ENCODE results near the gene OSBPL2.

The OSBPL2 gene

DNA sequence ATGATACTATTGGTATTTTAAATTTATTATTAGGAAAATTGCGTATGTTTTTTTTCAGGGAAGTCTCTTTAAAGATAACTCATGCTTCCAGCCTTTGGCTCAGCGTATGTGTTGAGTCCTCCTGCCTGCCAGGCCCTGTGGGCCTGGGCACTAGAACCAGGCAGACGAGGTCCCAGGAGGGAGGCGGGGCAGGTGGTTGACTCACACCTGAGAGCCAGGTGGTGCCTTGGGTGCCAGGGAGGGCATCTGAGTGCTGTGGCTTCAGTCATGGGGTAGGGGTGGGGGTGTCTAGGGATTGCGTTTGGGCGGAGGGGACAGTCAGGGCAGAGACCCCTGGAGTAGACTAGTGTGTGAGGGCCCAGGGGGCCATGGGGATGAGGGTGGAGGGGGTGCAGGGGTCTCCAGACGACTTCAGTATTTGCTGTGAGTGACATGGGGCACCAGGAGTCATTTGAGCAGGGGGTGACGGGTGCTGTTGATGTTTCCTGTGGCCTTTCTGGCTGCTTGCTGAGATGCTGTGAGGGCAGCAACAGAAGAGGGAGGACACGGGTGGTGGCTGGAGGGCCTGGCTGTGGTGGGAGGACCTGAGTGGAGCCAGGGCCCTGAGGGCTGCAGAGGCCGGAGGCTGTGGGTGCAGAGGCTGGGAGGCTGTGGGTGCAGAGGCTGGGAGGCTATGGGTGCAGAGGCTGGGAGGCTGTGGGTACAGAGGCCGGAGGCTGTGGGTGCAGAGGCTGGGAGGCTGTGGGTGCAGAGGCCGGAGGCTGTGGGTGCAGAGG is 49.6 kb downstream of the OSBPL2 start:
- TF ChIP-seq, protein P1, sequence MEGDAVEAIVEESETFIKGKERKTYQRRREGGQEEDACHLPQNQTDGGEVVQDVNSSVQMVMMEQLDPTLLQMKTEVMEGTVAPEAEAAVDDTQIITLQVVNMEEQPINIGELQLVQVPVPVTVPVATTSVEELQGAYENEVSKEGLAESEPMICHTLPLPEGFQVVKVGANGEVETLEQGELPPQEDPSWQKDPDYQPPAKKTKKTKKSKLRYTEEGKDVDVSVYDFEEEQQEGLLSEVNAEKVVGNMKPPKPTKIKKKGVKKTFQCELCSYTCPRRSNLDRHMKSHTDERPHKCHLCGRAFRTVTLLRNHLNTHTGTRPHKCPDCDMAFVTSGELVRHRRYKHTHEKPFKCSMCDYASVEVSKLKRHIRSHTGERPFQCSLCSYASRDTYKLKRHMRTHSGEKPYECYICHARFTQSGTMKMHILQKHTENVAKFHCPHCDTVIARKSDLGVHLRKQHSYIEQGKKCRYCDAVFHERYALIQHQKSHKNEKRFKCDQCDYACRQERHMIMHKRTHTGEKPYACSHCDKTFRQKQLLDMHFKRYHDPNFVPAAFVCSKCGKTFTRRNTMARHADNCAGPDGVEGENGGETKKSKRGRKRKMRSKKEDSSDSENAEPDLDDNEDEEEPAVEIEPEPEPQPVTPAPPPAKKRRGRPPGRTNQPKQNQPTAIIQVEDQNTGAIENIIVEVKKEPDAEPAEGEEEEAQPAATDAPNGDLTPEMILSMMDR (IDR thresholded peaks at IDR 0.05; ENCODE audit: insufficient read depth, low read depth, low read length, missing control alignments) = no peak
- H3K4me3 ChIP-seq (ENCODE audit: low read depth, low read length) = no peak overlapping the region
- no peak for DNase-seq (ENCODE audit: low read depth)

DNA sequence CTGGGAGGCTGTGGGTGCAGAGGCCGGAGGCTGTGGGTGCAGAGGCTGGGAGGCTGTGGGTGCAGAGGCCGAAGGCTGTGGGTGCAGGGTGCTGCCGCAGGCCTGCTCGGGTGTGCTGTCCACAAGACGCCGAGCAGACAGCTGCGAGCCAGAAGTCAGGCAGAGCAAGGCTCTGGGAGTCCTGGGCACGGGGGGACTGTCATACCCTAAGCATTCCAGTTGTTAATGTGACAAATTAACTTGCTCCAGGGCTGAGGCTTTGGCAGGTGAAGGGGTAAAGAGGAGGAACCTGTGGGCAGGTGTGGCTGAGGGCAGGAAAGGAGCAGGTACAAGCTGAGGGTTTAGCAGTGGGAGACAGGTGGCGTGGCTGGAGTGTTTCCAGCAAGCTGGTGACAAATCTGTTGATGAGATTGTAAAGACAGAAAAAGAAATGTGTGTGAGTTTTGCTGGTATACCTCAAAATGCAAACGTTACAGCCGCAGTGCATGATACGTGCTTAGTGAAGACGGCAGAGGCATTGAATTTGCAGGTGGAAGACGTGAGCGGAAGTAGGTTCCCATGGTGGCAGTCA is 50.3 kb downstream of the OSBPL2 start:
- TF ChIP-seq, protein P1 (IDR thresholded peaks at IDR 0.05; ENCODE audit: insufficient read depth, low read depth, low read length, missing control alignments) = no peak
- no peak overlapping the region for H3K4me3 ChIP-seq (ENCODE audit: low read depth, low read length)
- DNase-seq (ENCODE audit: low read depth) = no peak

DNA sequence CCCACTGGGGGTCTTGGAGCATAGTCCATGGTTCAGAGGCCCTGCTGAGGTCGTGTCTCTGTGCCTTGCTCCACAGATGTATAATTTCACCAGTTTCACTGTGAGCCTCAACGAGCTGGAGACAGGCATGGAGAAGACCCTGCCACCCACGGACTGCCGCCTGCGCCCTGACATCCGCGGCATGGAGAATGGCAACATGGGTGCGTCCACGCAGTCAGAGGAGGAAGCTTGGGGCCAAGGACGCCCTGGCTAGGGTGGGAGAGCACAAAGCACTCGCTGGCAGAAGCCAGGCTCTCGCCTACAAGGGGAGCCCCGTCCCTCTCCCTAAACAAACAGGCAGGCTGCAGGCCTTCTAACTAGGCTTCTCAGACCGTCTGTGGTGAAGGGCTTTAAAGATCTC is 50.8 kb downstream of the OSBPL2 start:
- TF ChIP-seq, protein P1 (IDR thresholded peaks at IDR 0.05; ENCODE audit: insufficient read depth, low read depth, low read length, missing control alignments) = no peak
- DNase-seq (ENCODE audit: low read depth) = no peak
- no peak overlapping the region for H3K4me3 ChIP-seq (ENCODE audit: low read depth, low read length)

GRCh38 chr20:62289898-62290297 is 51.6 kb downstream of the OSBPL2 start:
- TF ChIP-seq, protein P1 (IDR thresholded peaks at IDR 0.05; ENCODE audit: insufficient read depth, low read depth, low read length, missing control alignments) = no peak
- no peak for DNase-seq (ENCODE audit: low read depth)

GRCh38 chr20:62291251-62292066 is 53.1 kb downstream of the OSBPL2 start:
- TF ChIP-seq, protein P1 (IDR thresholded peaks at IDR 0.05; ENCODE audit: insufficient read depth, low read depth, low read length, missing control alignments) = no peak
- H3K4me3 ChIP-seq (ENCODE audit: low read depth, low read length) = no peak overlapping the region

More at GRCh38 chr20:62289898-62290297, 51.6 kb downstream of the OSBPL2 start:
- H3K4me3 ChIP-seq (ENCODE audit: low read depth, low read length) = no peak overlapping the region

DNA sequence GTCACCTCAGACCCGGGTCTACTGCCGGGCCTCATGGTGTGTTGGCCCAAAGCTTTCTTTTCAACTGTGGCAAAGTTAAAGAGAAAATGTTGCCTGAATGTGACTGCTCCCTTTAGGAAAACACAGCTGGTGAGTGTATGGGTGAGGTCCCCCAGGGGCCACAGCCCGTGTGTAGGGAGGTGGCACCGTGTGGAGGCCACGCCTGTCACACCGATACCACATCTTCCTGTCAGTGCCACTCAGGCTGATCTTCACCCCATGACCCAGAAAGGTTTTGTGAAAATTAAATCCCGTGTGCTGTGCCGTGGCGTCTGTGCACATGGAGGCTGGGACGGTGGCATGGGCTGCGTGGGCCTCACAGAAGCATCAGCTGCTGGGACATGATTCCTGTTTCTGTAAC is 53.8 kb downstream of the OSBPL2 start:
- TF ChIP-seq, protein P1 (IDR thresholded peaks at IDR 0.05; ENCODE audit: insufficient read depth, low read depth, low read length, missing control alignments) = no peak
- H3K4me3 ChIP-seq (ENCODE audit: low read depth, low read length) = no peak overlapping the region

More at GRCh38 chr20:62291251-62292066, 53.1 kb downstream of the OSBPL2 start:
- DNase-seq (ENCODE audit: low read depth) = no peak

More for the DNA sequence above, 53.8 kb downstream of the OSBPL2 start:
- DNase-seq (ENCODE audit: low read depth) = no peak

Data from GM12865 (cell line).